HEK293 (cell line): ENCODE results near the gene ELL.
A peak's percentile ranks its signal among the peaks of the same experiment; 100 is the strongest.

Source experiments
- ELK4 ChIP-seq: IDR thresholded peaks from 2 replicates; pipeline ENCODE4 v1.6.1; 2011; ENCODE audit warnings: mild to moderate bottlenecking, low read depth, low read length, borderline replicate concordance
- FEZF1 ChIP-seq: fragments of 450-650 bp; formaldehyde crosslinking; IDR thresholded peaks from 2 replicates; pipeline ENCODE4 v1.5.1; 2016; ENCODE audit warnings: missing biosample characterization, missing genetic modification characterization
- INSM2 ChIP-seq: fragments of 450-650 bp; formaldehyde crosslinking; IDR thresholded peaks from 2 replicates; pipeline ENCODE4 v1.5.1; 2016; ENCODE audit warnings: missing biosample characterization, missing genetic modification characterization
- KLF1 ChIP-seq: fragments of 450-650 bp; formaldehyde crosslinking; IDR thresholded peaks from 2 replicates; pipeline ENCODE4 v1.5.1; 2016; ENCODE audit warnings: missing biosample characterization, missing genetic modification characterization
- MEIS1 ChIP-seq: sonication (generic); formaldehyde crosslinking; IDR thresholded peaks from 2 replicates; pipeline ENCODE4 v1.8.1; 2022; ENCODE audit warnings: missing genetic modification reagents, mild to moderate bottlenecking, borderline replicate concordance
- SP2 ChIP-seq: fragments of 450-650 bp; formaldehyde crosslinking; IDR thresholded peaks from 2 replicates; pipeline ENCODE4 v1.5.1; 2016; ENCODE audit warnings: missing biosample characterization, missing genetic modification characterization
- TRIM28 ChIP-seq: IDR thresholded peaks from 2 replicates; pipeline ENCODE4 v1.6.1; 2011; ENCODE audit warnings: low read length, control low read depth, borderline replicate concordance
- YY1 ChIP-seq: fragments of 450-650 bp; formaldehyde crosslinking; IDR thresholded peaks from 2 replicates; pipeline ENCODE4 v1.5.1; 2018; ENCODE audit warnings: missing biosample characterization, missing genetic modification characterization
- YY2 ChIP-seq: fragments of 450-650 bp; formaldehyde crosslinking; IDR thresholded peaks from 2 replicates; pipeline ENCODE4 v1.5.1; 2016; ENCODE audit warnings: missing biosample characterization, missing genetic modification characterization
- ZBTB20 ChIP-seq: fragments of 450-650 bp; formaldehyde crosslinking; IDR thresholded peaks from 2 replicates; pipeline ENCODE4 v1.5.1; 2016; ENCODE audit warnings: missing biosample characterization, missing genetic modification characterization
- ZNF140 ChIP-seq: fragments of 450-650 bp; formaldehyde crosslinking; IDR thresholded peaks from 2 replicates; pipeline ENCODE4 v1.5.1; 2016; ENCODE audit warnings: missing biosample characterization, missing genetic modification characterization
- ZNF148 ChIP-seq: fragments of 450-650 bp; formaldehyde crosslinking; IDR thresholded peaks from 2 replicates; pipeline ENCODE4 v1.5.0; 2017; ENCODE audit warnings: missing biosample characterization, missing genetic modification characterization, borderline replicate concordance
- ZNF19 ChIP-seq: fragments of 450-650 bp; formaldehyde crosslinking; IDR thresholded peaks from 2 replicates; pipeline ENCODE4; 2016; ENCODE audit warnings: missing biosample characterization, missing genetic modification characterization, low read depth
- ZNF211 ChIP-seq: fragments of 450-650 bp; formaldehyde crosslinking; IDR thresholded peaks from 2 replicates; pipeline ENCODE4 v1.5.1; 2016; ENCODE audit warnings: low read depth, missing biosample characterization, missing genetic modification characterization
- ZNF223 ChIP-seq: fragments of 450-650 bp; formaldehyde crosslinking; IDR thresholded peaks from 2 replicates; pipeline ENCODE4 v1.5.1; 2016; ENCODE audit warnings: missing biosample characterization, missing genetic modification characterization
- ZNF311 ChIP-seq: fragments of 450-650 bp; formaldehyde crosslinking; IDR thresholded peaks from 2 replicates; pipeline ENCODE4 v1.5.1; 2017; ENCODE audit warnings: missing biosample characterization, missing genetic modification characterization, borderline replicate concordance
- ZNF398 ChIP-seq: fragments of 450-650 bp; formaldehyde crosslinking; IDR thresholded peaks from 2 replicates; pipeline ENCODE4 v1.5.1; 2017; ENCODE audit warnings: missing biosample characterization, missing genetic modification characterization
- ZNF501 ChIP-seq: fragments of 450-650 bp; formaldehyde crosslinking; IDR thresholded peaks from 2 replicates; pipeline ENCODE4 v1.5.1; 2016; ENCODE audit warnings: missing biosample characterization, missing genetic modification characterization
- ZNF514 ChIP-seq: fragments of 450-650 bp; formaldehyde crosslinking; IDR thresholded peaks from 2 replicates; pipeline ENCODE4 v1.5.1; 2016; ENCODE audit warnings: missing biosample characterization, missing genetic modification characterization
- ZNF529 ChIP-seq: fragments of 450-650 bp; formaldehyde crosslinking; IDR thresholded peaks from 2 replicates; pipeline ENCODE4 v1.5.1; 2017; ENCODE audit warnings: missing genetic modification characterization, missing biosample characterization; ENCODE audit not compliant: insufficient replicate concordance
- ZNF561 ChIP-seq: fragments of 450-650 bp; IDR thresholded peaks from 2 replicates; pipeline ENCODE4 v1.5.1; 2018; ENCODE audit warnings: missing biosample characterization, missing genetic modification characterization, borderline replicate concordance
- ZNF600 ChIP-seq: fragments of 450-650 bp; formaldehyde crosslinking; IDR thresholded peaks from 2 replicates; pipeline ENCODE4 v1.5.1; 2016; ENCODE audit warnings: missing biosample characterization, missing genetic modification characterization
- ZNF624 ChIP-seq: fragments of 450-650 bp; formaldehyde crosslinking; IDR thresholded peaks from 2 replicates; pipeline ENCODE4 v1.5.1; 2017; ENCODE audit warnings: missing biosample characterization, missing genetic modification characterization
- ZNF629 ChIP-seq: fragments of 450-650 bp; formaldehyde crosslinking; IDR thresholded peaks from 2 replicates; pipeline ENCODE4 v1.5.1; 2017; ENCODE audit warnings: missing biosample characterization, missing genetic modification characterization
- ZSCAN16 ChIP-seq: fragments of 450-650 bp; formaldehyde crosslinking; IDR thresholded peaks from 2 replicates; pipeline ENCODE4 v1.5.1; 2016; ENCODE audit warnings: missing biosample characterization, missing genetic modification characterization
- TF ChIP-seq, protein P1 (sequence below): fragments of 450-650 bp; formaldehyde crosslinking; IDR thresholded peaks from 2 replicates; pipeline ENCODE4 v1.5.1; 2016; ENCODE audit warnings: missing biosample characterization, missing genetic modification characterization
- TF ChIP-seq, protein P2 (sequence below): fragments of 450-650 bp; formaldehyde crosslinking; IDR thresholded peaks from 2 replicates; pipeline ENCODE4 v1.5.1; 2016; ENCODE audit warnings: missing biosample characterization, missing genetic modification characterization

The ELL gene

DNA sequence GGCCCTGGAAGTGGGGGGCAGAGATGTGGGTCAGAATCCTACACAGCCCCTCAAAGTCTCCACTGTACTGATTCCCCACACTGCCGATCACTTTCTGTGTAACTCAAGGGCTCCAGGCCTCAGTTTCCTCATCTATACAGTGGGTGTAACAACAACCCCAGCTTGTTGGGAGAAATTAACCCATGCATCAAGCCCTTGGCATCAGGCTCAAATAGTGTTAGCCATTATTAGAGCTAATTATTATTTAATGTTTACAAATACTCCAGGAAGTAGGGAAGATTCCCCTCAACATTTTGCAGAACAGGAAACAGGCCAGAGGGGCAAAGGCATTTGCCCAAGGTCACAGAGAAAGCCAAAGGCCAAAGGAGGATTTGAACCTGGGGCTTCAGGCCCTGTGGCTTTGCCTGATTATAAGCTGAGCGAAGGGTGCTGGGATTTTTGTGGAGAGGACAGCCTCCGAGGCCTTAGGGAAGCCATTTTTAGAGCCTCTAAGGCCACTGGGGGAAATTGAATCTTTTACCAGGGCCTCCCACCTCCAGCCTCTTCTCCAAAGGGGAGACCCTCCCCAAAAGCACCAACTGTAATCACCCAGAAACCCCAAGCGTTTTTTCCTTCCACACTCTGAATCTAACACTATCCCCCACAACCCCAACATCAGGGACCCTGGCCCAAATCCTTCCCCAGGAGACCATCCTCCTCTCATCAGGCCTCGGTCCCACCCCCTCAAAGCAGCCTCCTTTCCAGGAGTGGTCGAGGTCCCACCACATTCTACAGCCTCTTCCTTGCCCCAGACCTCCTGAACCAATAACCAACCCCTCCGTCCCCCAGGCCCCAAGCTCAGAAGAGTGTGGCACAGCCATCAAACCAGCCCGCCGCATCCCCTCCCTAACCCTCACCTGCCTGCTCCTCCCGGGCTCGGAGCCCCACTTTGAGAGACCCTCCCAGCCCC, 20.4 kb upstream of the ELL start (continued):
- TF ChIP-seq ZNF140 (tag by site-specific recombination) (no peak), SP2 (tag by site-specific recombination) (peak; percentile 59), ZNF19 (tag by site-specific recombination) (no peak), KLF1 (tag by site-specific recombination) (no peak), ZNF561 (tag by site-specific recombination) (no peak), ZNF211 (tag by site-specific recombination) (no peak), YY2 (tag by site-specific recombination) (no peak), TRIM28 (no peak), YY1 (tag by site-specific recombination) (0 out of 2 replicates have a peak, but pooled peaks have one; percentile 33), ZNF629 (no peak), ZNF600 (no peak), ZNF514 (tag by site-specific recombination) (no peak), ZBTB20 (tag by site-specific recombination) (no peak; the same call in 1 of the 2 replicates), ZNF624 (tag by site-specific recombination) (no peak), ZNF501 (no peak), FEZF1 (no peak), INSM2 (0 out of 2 replicates have a peak, but pooled peaks have one; percentile 13), ZNF529 (tag by site-specific recombination) (no peak), ZSCAN16 (tag by site-specific recombination) (no peak), MEIS1 (no peak), ZNF148 (no peak), ZNF223 (tag by site-specific recombination) (no peak), ZNF398 (peak; percentile 82; the same call in 1 of the 2 replicates), ELK4 (no peak), ZNF311 (tag by site-specific recombination) (no peak)
- TF ChIP-seq, protein P1, sequence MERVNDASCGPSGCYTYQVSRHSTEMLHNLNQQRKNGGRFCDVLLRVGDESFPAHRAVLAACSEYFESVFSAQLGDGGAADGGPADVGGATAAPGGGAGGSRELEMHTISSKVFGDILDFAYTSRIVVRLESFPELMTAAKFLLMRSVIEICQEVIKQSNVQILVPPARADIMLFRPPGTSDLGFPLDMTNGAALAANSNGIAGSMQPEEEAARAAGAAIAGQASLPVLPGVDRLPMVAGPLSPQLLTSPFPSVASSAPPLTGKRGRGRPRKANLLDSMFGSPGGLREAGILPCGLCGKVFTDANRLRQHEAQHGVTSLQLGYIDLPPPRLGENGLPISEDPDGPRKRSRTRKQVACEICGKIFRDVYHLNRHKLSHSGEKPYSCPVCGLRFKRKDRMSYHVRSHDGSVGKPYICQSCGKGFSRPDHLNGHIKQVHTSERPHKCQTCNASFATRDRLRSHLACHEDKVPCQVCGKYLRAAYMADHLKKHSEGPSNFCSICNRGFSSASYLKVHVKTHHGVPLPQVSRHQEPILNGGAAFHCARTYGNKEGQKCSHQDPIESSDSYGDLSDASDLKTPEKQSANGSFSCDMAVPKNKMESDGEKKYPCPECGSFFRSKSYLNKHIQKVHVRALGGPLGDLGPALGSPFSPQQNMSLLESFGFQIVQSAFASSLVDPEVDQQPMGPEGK: peak; percentile 76
- TF ChIP-seq, protein P2, sequence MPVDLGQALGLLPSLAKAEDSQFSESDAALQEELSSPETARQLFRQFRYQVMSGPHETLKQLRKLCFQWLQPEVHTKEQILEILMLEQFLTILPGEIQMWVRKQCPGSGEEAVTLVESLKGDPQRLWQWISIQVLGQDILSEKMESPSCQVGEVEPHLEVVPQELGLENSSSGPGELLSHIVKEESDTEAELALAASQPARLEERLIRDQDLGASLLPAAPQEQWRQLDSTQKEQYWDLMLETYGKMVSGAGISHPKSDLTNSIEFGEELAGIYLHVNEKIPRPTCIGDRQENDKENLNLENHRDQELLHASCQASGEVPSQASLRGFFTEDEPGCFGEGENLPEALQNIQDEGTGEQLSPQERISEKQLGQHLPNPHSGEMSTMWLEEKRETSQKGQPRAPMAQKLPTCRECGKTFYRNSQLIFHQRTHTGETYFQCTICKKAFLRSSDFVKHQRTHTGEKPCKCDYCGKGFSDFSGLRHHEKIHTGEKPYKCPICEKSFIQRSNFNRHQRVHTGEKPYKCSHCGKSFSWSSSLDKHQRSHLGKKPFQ (tag by site-specific recombination): no peak
